HepG2 (cell line): ENCODE data around the gene SLC38A3. TPM values are rescaled to one million over a fixed set of nuclear protein-coding genes. Genes with fewer than 3 reads are reported as not detected.
A peak's percentile ranks its signal among the peaks of the same experiment; 100 is the strongest.

Source experiments
- AHR ChIP-seq: IDR thresholded peaks from 2 replicates; pipeline ENCODE4 v1.6.1; 2018; ENCODE audit warnings: missing genetic modification reagents, missing compliant biosample characterization
- ASH2L ChIP-seq: fragments of 300-600, 200-600 bp; sonication (generic); IDR thresholded peaks from 2 replicates; pipeline ENCODE4 v1.7.0; 2017; ENCODE audit warnings: low read depth, mild to moderate bottlenecking, moderate library complexity, mixed read lengths, low read length; ENCODE audit not compliant: insufficient read length
- CEBPG ChIP-seq: IDR thresholded peaks from 2 replicates; pipeline ENCODE4 v1.6.1; 2016
- ELF3 ChIP-seq: IDR thresholded peaks from 2 replicates; pipeline ENCODE4 v1.6.1; 2016; ENCODE audit warnings: missing genetic modification reagents, missing compliant biosample characterization
- ETV5 ChIP-seq: IDR thresholded peaks from 2 replicates; pipeline ENCODE4 v1.6.1; 2018; ENCODE audit warnings: missing biosample characterization, missing genetic modification reagents, inconsistent platforms, borderline replicate concordance
- HDAC6 ChIP-seq: fragments of 200-600 bp; sonication (generic); IDR thresholded peaks from 2 replicates; pipeline ENCODE4 v1.7.0; 2017; ENCODE audit warnings: mild to moderate bottlenecking, antibody characterized with exemption, low read length, low read depth
- NFYB ChIP-seq: sonication (generic); formaldehyde crosslinking; IDR thresholded peaks from 2 replicates; pipeline ENCODE4 v1.4.0; 2020; ENCODE audit warnings: missing genetic modification reagents
- PCBP2 ChIP-seq: fragments of 200-400 bp; formaldehyde crosslinking; optimal IDR thresholded peaks from 2 replicates; pipeline ENCODE3; 2018; ENCODE audit warnings: low read length, low read depth; ENCODE audit not compliant: poor library complexity, severe bottlenecking
- SP2 ChIP-seq: sonication (generic); formaldehyde crosslinking; IDR thresholded peaks from 2 replicates; pipeline ENCODE4 v1.5.1; 2020; ENCODE audit warnings: mild to moderate bottlenecking, missing genetic modification reagents
- ZBED4 ChIP-seq: sonication (generic); formaldehyde crosslinking; IDR thresholded peaks from 2 replicates; pipeline ENCODE4 v1.4.0; 2020; ENCODE audit warnings: missing genetic modification reagents, borderline replicate concordance
- ZNF143 ChIP-seq: sonication (generic); formaldehyde crosslinking; IDR thresholded peaks from 2 replicates; pipeline ENCODE4 v1.4.0; 2020; ENCODE audit warnings: missing genetic modification reagents
- ZNF225 ChIP-seq: sonication (generic); formaldehyde crosslinking; IDR thresholded peaks from 2 replicates; pipeline ENCODE4 v1.4.0; 2020; ENCODE audit warnings: mild to moderate bottlenecking, missing genetic modification reagents
- ZNF263 ChIP-seq: sonication (generic); formaldehyde crosslinking; IDR thresholded peaks from 2 replicates; pipeline ENCODE4 v1.4.0; 2020; ENCODE audit warnings: missing genetic modification reagents
- ZNF441 ChIP-seq: sonication (generic); formaldehyde crosslinking; IDR thresholded peaks from 2 replicates; pipeline ENCODE4 v1.7.0; 2021; ENCODE audit warnings: missing genetic modification reagents, borderline replicate concordance
- ZNF550 ChIP-seq: sonication (generic); formaldehyde crosslinking; IDR thresholded peaks from 2 replicates; pipeline ENCODE4 v1.4.0; 2020; ENCODE audit warnings: mild to moderate bottlenecking, missing genetic modification reagents, borderline replicate concordance
- ZNF570 ChIP-seq: sonication (generic); formaldehyde crosslinking; IDR thresholded peaks from 2 replicates; pipeline ENCODE4 v1.4.0; 2020; ENCODE audit warnings: mild to moderate bottlenecking, missing genetic modification reagents, borderline replicate concordance
- ZNF574 ChIP-seq: sonication (generic); formaldehyde crosslinking; IDR thresholded peaks from 2 replicates; pipeline ENCODE4 v1.4.0; 2020; ENCODE audit warnings: missing genetic modification reagents
- ZNF589 ChIP-seq: sonication (generic); formaldehyde crosslinking; conservative IDR thresholded peaks from 2 replicates; pipeline ENCODE4 v1.8.0; 2022; ENCODE audit warnings: mild to moderate bottlenecking, moderate library complexity, missing genetic modification reagents
- ZNF619 ChIP-seq: sonication (generic); formaldehyde crosslinking; IDR thresholded peaks from 2 replicates; pipeline ENCODE4 v1.4.0; 2020; ENCODE audit warnings: mild to moderate bottlenecking, missing genetic modification reagents
- ZNF678 ChIP-seq: sonication (generic); formaldehyde crosslinking; IDR thresholded peaks from 2 replicates; pipeline ENCODE4 v1.4.0; 2020; ENCODE audit warnings: mild to moderate bottlenecking, missing genetic modification reagents
- ZNF724P ChIP-seq: sonication (generic); formaldehyde crosslinking; IDR thresholded peaks from 2 replicates; pipeline ENCODE4 v1.8.0; 2022; ENCODE audit warnings: missing genetic modification reagents, borderline replicate concordance
- ZNF766 ChIP-seq: sonication (generic); formaldehyde crosslinking; IDR thresholded peaks from 2 replicates; pipeline ENCODE4 v1.5.0; 2020; ENCODE audit warnings: missing genetic modification reagents, borderline replicate concordance
- polyA plus RNA-seq, 8 experiments: library from polyadenylated mRNA; depleted of rRNA in 3 of 8; stranded (reverse) in 7 of 8; unstranded in 1 of 8; fragments of >200 nt; fragmentation: Illumina TruSeq in 4 of 8; extraction: Trizol in 4 of 8; gene quantifications; 2 replicates each; pipeline versions ENCODE4 v1.2.1 to v1.2.3, GENCODE V29; 2011 to 2016; ENCODE audit warnings: low read depth in 4 of 8, missing spikeins in 1 of 8, mixed read lengths in 1 of 8; ENCODE audit not compliant: insufficient read depth in 1 of 8
- total RNA-seq, 5 experiments: library from RNA; depleted of rRNA; stranded (reverse); fragments of >200 nt; fragmentation: Illumina TruSeq; extraction: Trizol; gene quantifications; 2 replicates each; pipeline ENCODE4 v1.2.3, GENCODE V29; 2016; ENCODE audit warnings: low read depth in 1 of 5

SLC38A3 gene
- total and polyA plus RNA-seq, 2 of the 13 experiments (the other 11 are each of a cell fraction or from before 2014, with no cell fraction given): 29.8 to 164 TPM

GRCh38 chr3:50245831-50246516, 40.9 kb downstream of the SLC38A3 start (continued):
- TF ChIP-seq ZBED4 (CRISPR knock-in tag): no peak
- TF ChIP-seq NFYB: no peak
- TF ChIP-seq AHR: no peak
- no peak for TF ChIP-seq ZNF678 (CRISPR knock-in tag)
- TF ChIP-seq ETV5 (CRISPR knock-in tag): peak; percentile 63; the same call in 1 of the 2 replicates
- no peak for TF ChIP-seq ZNF550 (CRISPR knock-in tag)
- peak; percentile 32; the same call in 1 of the 2 replicates for TF ChIP-seq ELF3 (CRISPR knock-in tag)
- TF ChIP-seq HDAC6: no peak
- TF ChIP-seq ZNF143 (CRISPR knock-in tag): no peak
- no peak for TF ChIP-seq ZNF589
- TF ChIP-seq ZNF724P: no peak
- TF ChIP-seq SP2 (CRISPR knock-in tag): no peak
- no peak for TF ChIP-seq ZNF619 (CRISPR knock-in tag)
- TF ChIP-seq ASH2L: no peak
- TF ChIP-seq ZNF263 (CRISPR knock-in tag): peak; percentile 67
- TF ChIP-seq ZNF570 (CRISPR knock-in tag): no peak
- TF ChIP-seq PCBP2: no peak
- TF ChIP-seq ZNF225 (CRISPR knock-in tag): no peak
- TF ChIP-seq CEBPG: no peak
- peak; percentile 98 for TF ChIP-seq ZNF574 (CRISPR knock-in tag)
- TF ChIP-seq ZNF441 (CRISPR knock-in tag): no peak
- TF ChIP-seq ZNF766 (CRISPR knock-in tag): no peak
